Measurements from ENCODE around the gene SH2D7.

DNA sequence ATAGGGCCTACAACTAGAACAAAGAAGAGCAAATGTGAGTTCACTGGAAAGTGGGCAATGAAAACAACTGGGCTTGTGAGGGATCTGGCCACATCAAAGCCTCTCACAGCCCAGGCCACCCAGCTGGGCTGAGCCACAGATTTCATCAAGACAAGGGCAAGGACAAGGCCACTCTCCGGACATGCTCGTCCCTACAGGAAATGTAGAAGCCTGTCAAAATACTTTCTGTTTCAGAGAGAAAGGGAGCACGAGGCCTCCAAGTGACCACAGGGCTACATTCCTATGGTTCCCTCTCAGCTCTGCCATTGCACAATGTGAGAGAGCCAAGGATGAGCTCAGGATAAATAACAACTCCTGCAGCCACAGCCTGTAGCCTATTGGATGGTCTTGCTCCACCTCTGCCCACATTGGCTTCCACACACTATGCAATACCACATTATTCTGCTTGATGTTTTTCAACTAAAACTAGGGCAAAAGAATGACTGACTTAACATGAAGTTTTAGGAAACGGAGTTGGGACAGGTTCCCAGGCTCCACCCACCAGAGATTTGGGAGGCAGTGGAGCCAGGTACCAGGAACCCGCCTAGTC, 27.0 kb upstream of the SH2D7 start:
- no peak for TF ChIP-seq POLR2AphosphoS5 (IDR thresholded peaks at IDR 0.05; ENCODE audit: borderline replicate concordance, low read depth, low read length)
- no peak for TF ChIP-seq EZH2 (IDR thresholded peaks at IDR 0.05)

All from SK-N-MC (cell line).